Urinary bladder (tissue), 4 donors: ENCODE data around the gene HIF3A. TPM values are rescaled to one million over a fixed set of nuclear protein-coding genes. Genes with fewer than 3 reads are reported as not detected.

ENCODE experiments used
- DNase-seq: peaks from one replicate; pipeline ENCODE4 v3.0.0-alpha.2; 2015; ENCODE audit errors: extremely low spot score
- H3K27ac ChIP-seq: one replicate; pipeline ENCODE4 v1.5.1; 2013; ENCODE audit warnings: low read depth, mild to moderate bottlenecking, moderate library complexity
- H3K36me3 ChIP-seq: one replicate; pipeline ENCODE4 v1.6.1; 2013; ENCODE audit warnings: mild to moderate bottlenecking, moderate library complexity; ENCODE audit not compliant: insufficient read depth
- H3K4me1 ChIP-seq: one replicate; pipeline ENCODE4 v1.6.1; 2013; ENCODE audit warnings: mild to moderate bottlenecking, moderate library complexity; ENCODE audit not compliant: insufficient read depth
- H3K4me3 ChIP-seq: one replicate; pipeline ENCODE4 v1.5.1; 2013; ENCODE audit warnings: low read depth, low read length
- WGBS: extraction: QIAGEN DNeasy Blood & Tissue Kit; methylation state at CpG from one replicate; pipeline ENCODE4 v1.1.7; 2013; 5-methylcytosine and 5-hydroxymethylcytosine counted together
- polyA plus RNA-seq: library from polyadenylated mRNA; stranded (reverse); fragments of 200-250 nt; gene quantifications from one replicate; pipeline ENCODE4 v1.2.3, GENCODE V29; 2013
- total RNA-seq: library from RNA; depleted of rRNA; stranded (reverse); fragments of >200 nt; gene quantifications from one replicate; pipeline ENCODE4 v1.2.3, GENCODE V29; 2014
- donor health status: healthy with polysubstance abuse.
- donor health status: healthy.

Gene HIF3A
- total and polyA plus RNA-seq, 2 donors = 41.0 to 186 TPM

- H3K36me3 ChIP-seq = peaks cover 2% of the 10 kb centered on the region
- 52% methylated on average over 8 of the region's 8 CpGs for WGBS
- no peaks in the 10 kb centered on the region for H3K4me1 ChIP-seq
- peak overlapping the region; percentile 23 for H3K27ac ChIP-seq
- no peak overlapping the region for H3K4me3 ChIP-seq
- DNase-seq = no peak
Observed at GRCh38 chr19:46350029-46350757, 53.4 kb downstream of the HIF3A start.

- H3K4me1 ChIP-seq = no peaks in the 10 kb centered on the region
- WGBS = 41% methylated on average over 8 of the region's 8 CpGs
- peak overlapping the region; percentile 23 for H3K27ac ChIP-seq
- DNase-seq = no peak
- peaks cover 4% of the 10 kb centered on the region for H3K36me3 ChIP-seq
- H3K4me3 ChIP-seq = no peak overlapping the region
Observed at GRCh38 chr19:46350758-46351159, 53.9 kb downstream of the HIF3A start.

GRCh38 chr19:46351241-46352041 is 54.6 kb downstream of the HIF3A start:
- DNase-seq = no peak
- no peak overlapping the region for H3K4me3 ChIP-seq
- H3K4me1 ChIP-seq = no peaks in the 10 kb centered on the region

GRCh38 chr19:46353730-46354528 is 57.1 kb downstream of the HIF3A start:
- 93% methylated on average over 28 of the region's 28 CpGs for WGBS
- Histone ChIP-seq H3K27ac (no peak overlapping the region), H3K36me3 (peaks cover 7% of the 10 kb centered on the region), H3K4me3 (no peak overlapping the region), H3K4me1 (no peaks in the 10 kb centered on the region)
- no peak for DNase-seq

More at GRCh38 chr19:46351241-46352041, 54.6 kb downstream of the HIF3A start:
- no peak overlapping the region for H3K27ac ChIP-seq
- 35% methylated on average over 18 of the region's 18 CpGs for WGBS
- H3K36me3 ChIP-seq = peaks cover 4% of the 10 kb centered on the region

GRCh38 chr19:46355234-46356148 is 58.6 kb downstream of the HIF3A start:
- WGBS = 80% methylated on average over 23 of the region's 23 CpGs
- H3K36me3 ChIP-seq = peaks cover 7% of the 10 kb centered on the region
- no peak overlapping the region for H3K27ac ChIP-seq
- no peak for DNase-seq
- no peaks in the 10 kb centered on the region for H3K4me1 ChIP-seq
- no peak overlapping the region for H3K4me3 ChIP-seq

- H3K36me3 ChIP-seq = peaks cover 7% of the 10 kb centered on the region
- H3K4me3 ChIP-seq = no peak overlapping the region
- no peak for DNase-seq
- WGBS = 89% methylated on average over 9 of the region's 9 CpGs
- H3K4me1 ChIP-seq = no peaks in the 10 kb centered on the region
- no peak overlapping the region for H3K27ac ChIP-seq
Observed at GRCh38 chr19:46356149-46357055, 59.6 kb downstream of the HIF3A start.

- WGBS = 89% methylated on average over 7 of the region's 7 CpGs
- DNase-seq = no peak
Observed at GRCh38 chr19:46357846-46358583, 61.2 kb downstream of the HIF3A start.

GRCh38 chr19:46361915-46362314 is 65.1 kb downstream of the HIF3A start:
- Histone ChIP-seq H3K4me3 (no peak overlapping the region), H3K36me3 (peaks cover 6% of the 10 kb centered on the region), H3K27ac (no peak overlapping the region), H3K4me1 (no peaks in the 10 kb centered on the region)
- DNase-seq = no peak
- WGBS = 60% methylated on average over 2 of the region's 2 CpGs

More at GRCh38 chr19:46357846-46358583, 61.2 kb downstream of the HIF3A start:
- Histone ChIP-seq H3K36me3 (peaks cover 7% of the 10 kb centered on the region), H3K27ac (no peak overlapping the region), H3K4me1 (no peaks in the 10 kb centered on the region), H3K4me3 (no peak overlapping the region)

GRCh38 chr19:46364359-46364758 is 67.5 kb downstream of the HIF3A start:
- Histone ChIP-seq H3K4me1 (no peaks in the 10 kb centered on the region), H3K27ac (no peak overlapping the region), H3K36me3 (peaks cover 3% of the 10 kb centered on the region), H3K4me3 (no peak overlapping the region)
- no peak for DNase-seq
- 91% methylated on average over 2 of the region's 2 CpGs for WGBS

- Histone ChIP-seq H3K4me1 (no peaks in the 10 kb centered on the region), H3K27ac (no peak overlapping the region), H3K36me3 (peaks cover 3% of the 10 kb centered on the region), H3K4me3 (no peak overlapping the region)
- 87% methylated on average over 4 of the region's 4 CpGs for WGBS
- DNase-seq = no peak
Observed at GRCh38 chr19:46365561-46365960, 68.7 kb downstream of the HIF3A start.

- H3K4me3 ChIP-seq = no peak overlapping the region
- no peaks in the 10 kb centered on the region for H3K4me1 ChIP-seq
- no peak overlapping the region for H3K27ac ChIP-seq
- WGBS = 90% methylated on average over 9 of the region's 9 CpGs
- no peak for DNase-seq
- peaks cover 3% of the 10 kb centered on the region for H3K36me3 ChIP-seq
Observed at GRCh38 chr19:46366620-46367292, 69.9 kb downstream of the HIF3A start.
